Activated T-cell treated with anti-CD3 and anti-CD28 coated beads, Interleukin-2, amount 50 U/mL, for 72 hours (primary cell): Measurements from ENCODE around the gene OVOL2. TPM values are rescaled to one million over a fixed set of nuclear protein-coding genes. Genes with fewer than 3 reads are reported as not detected.
"Not testable (repeated sequence)": the region's sequence is repeated elsewhere in the genome, so short reads cannot be mapped to it uniquely, and the experiment has no call there.

Source experiments
- ATAC-seq, 2 donors: fragments of 150-1000 bp; cut with Tn5 transposase; replicated peaks in 1 of 2; 2 replicates each; pipeline ENCODE4 v1.10.0; 2021; ENCODE audit warnings: moderate library complexity in 2 of 2, mild to moderate bottlenecking in 1 of 2
- DNase-seq, 2 donors: peaks; one replicate each; pipeline ENCODE4 v3.0.0; 2021 to 2022; ENCODE audit warnings: mixed read lengths in 1 of 2
- H3K27ac Mint-ChIP-seq: one replicate; pipeline ENCODE4 v1.8.0; 2022; ENCODE audit warnings: mild to moderate bottlenecking, moderate library complexity, mixed read lengths
- H3K27me3 Mint-ChIP-seq: one replicate; pipeline ENCODE4 v1.8.0; 2022; ENCODE audit warnings: low read depth, mixed read lengths
- H3K36me3 Mint-ChIP-seq, 2 donors: one replicate each; pipeline ENCODE4 v1.8.0; 2022; ENCODE audit warnings: mixed read lengths in 2 of 2, mild to moderate bottlenecking in 1 of 2; ENCODE audit not compliant: insufficient read depth in 2 of 2
- H3K4me1 Mint-ChIP-seq: one replicate; pipeline ENCODE4 v1.8.0; 2022; ENCODE audit warnings: low read depth, mixed read lengths
- H3K4me3 Mint-ChIP-seq, 2 donors: one replicate each; pipeline ENCODE4 v1.8.0; 2022; ENCODE audit warnings: mild to moderate bottlenecking in 2 of 2, mixed read lengths in 2 of 2, moderate library complexity in 2 of 2
- H3K9me3 Mint-ChIP-seq, 2 donors: one replicate each; pipeline ENCODE4 v1.8.0; 2022; ENCODE audit warnings: mixed read lengths in 2 of 2
- total RNA-seq, 2 donors: library from RNA; stranded (reverse); gene quantifications; one replicate each; pipeline ENCODE4 v1.2.3, GENCODE V29; 2022

Gene OVOL2
- total RNA-seq, 2 donors from 2014 or later, result 0.25 to 0.41 TPM

- H3K4me3 Mint-ChIP-seq, result no peak overlapping the region
Measured at GRCh38 chr20:18050628-18051027, 7.1 kb downstream of the OVOL2 start.

GRCh38 chr20:18048176-18048575 is 9.5 kb downstream of the OVOL2 start:
- DNase-seq (no peak), ATAC-seq (no peak)
- Mint-ChIP-seq H3K27me3 (peaks cover 29% of the 10 kb centered on the region), H3K4me3 (no peak overlapping the region), H3K9me3 (no peaks in the 10 kb centered on the region), H3K4me1 (no peaks in the 10 kb centered on the region), H3K36me3 (no peaks in the 10 kb centered on the region), H3K27ac (no peak overlapping the region)

More at GRCh38 chr20:18050628-18051027, 7.1 kb downstream of the OVOL2 start:
- ATAC-seq, result no peak
- no peak for DNase-seq
- H3K36me3 Mint-ChIP-seq, result no peaks in the 10 kb centered on the region
- H3K9me3 Mint-ChIP-seq, result no peaks in the 10 kb centered on the region
- H3K27me3 Mint-ChIP-seq, result peaks cover 45% of the 10 kb centered on the region
- H3K4me1 Mint-ChIP-seq, result no peaks in the 10 kb centered on the region
- H3K27ac Mint-ChIP-seq, result no peak overlapping the region

DNA sequence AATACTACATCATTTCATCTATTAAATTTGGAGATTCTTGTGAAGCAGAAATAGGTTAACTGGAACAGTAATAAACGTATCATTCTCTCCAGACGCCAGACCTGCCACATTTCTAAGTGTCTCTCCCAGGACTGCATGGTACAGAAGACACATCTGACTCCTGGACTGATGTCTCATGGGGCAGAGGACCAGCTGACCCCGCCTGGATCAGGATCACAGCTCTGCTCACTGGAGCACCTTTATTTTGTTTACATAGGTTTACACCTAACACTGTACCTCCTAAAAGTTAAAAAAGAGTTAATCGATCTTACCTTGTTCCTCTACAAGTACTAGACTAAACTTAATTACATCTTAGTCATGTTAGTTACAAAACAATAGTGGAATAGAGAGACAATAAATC is 11.2 kb downstream of the OVOL2 start:
- ATAC-seq (no peak), DNase-seq (no peak)
- Mint-ChIP-seq H3K4me1 (no peaks in the 10 kb centered on the region), H3K27ac (no peak overlapping the region), H3K27me3 (peaks cover 15% of the 10 kb centered on the region), H3K4me3 (no peak overlapping the region), H3K9me3 (no peaks in the 10 kb centered on the region), H3K36me3 (no peaks in the 10 kb centered on the region)

DNA sequence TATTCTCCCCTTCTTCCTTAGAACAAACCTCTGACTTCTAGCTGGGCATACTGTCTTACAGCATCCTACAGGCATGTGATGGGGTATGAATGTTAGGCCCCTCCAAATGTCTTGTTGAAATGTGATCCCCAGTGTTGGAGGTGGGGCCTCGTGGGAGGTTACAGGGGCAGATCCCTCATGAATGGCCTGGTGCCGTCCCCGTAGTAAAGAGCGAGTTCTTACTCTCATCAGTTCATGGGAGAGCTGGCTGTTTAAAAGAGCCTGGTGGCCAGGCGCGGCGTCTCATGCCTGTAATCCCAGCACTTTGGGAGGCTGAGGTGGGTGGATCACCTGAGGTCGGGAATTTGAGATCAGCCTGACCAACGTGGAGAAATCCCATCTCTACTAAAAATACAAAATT is 15.5 kb downstream of the OVOL2 start:
- ATAC-seq (no peak), DNase-seq (no peak)
- no peak overlapping the region for H3K27ac Mint-ChIP-seq
- H3K4me3 Mint-ChIP-seq, result no peak overlapping the region
- peaks cover 30% of the 10 kb centered on the region for H3K27me3 Mint-ChIP-seq
- H3K4me1 Mint-ChIP-seq, result no peaks in the 10 kb centered on the region
- no peaks in the 10 kb centered on the region for H3K9me3 Mint-ChIP-seq
- no peaks in the 10 kb centered on the region for H3K36me3 Mint-ChIP-seq

- Mint-ChIP-seq H3K4me3 (no peak overlapping the region), H3K4me1 (no peaks in the 10 kb centered on the region), H3K27me3 (peaks cover 25% of the 10 kb centered on the region), H3K36me3 (no peaks in the 10 kb centered on the region), H3K27ac (no peak overlapping the region), H3K9me3 (no peaks in the 10 kb centered on the region)
- no peak for ATAC-seq
- no peak for DNase-seq
Measured at GRCh38 chr20:18041462-18041861, 16.3 kb downstream of the OVOL2 start.

DNA sequence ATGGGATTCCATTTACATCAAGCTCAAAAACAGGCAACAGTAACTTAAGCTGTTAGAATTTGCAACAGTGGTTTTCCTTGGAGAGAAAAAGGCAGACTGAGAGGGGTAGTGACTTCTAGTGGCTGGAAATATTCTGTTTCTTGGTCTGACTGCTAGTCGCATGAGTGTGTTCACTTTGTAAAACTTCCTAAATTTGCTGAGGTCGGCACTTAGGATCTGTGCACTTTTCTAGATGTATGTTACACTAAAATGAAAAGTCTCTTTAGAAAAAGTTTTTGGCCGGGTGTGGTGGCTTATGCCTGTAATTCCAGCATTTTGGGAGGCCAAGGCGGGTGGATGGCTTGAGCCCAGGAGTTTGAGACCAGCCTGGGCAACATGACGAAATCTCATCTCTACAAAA is 18.7 kb downstream of the OVOL2 start:
- DNase-seq, result no peak
- Mint-ChIP-seq H3K27me3 (peaks cover 20% of the 10 kb centered on the region), H3K4me1 (no peaks in the 10 kb centered on the region), H3K36me3 (no peaks in the 10 kb centered on the region), H3K9me3 (no peaks in the 10 kb centered on the region), H3K27ac (no peak overlapping the region), H3K4me3 (no peak overlapping the region)
- ATAC-seq, result no peak

DNA sequence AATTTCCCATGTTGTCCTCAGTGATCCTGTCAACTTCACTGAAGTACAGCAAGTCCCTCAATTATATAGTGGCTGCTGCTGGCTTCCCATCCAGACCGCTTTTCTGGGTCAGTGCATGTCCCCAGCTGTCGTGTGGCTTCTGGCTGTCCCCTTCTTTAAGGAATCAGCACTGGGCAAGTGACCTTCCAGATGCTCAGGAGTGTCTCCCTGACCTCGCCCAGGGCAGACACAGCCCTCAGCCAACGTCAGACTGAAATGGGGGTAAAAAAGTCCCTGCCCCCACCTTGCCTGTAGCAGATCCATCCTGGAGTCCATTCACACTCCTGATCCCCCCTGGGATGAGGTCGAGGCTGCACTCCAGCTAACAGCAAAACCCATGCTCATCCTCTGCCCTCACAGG is 23.7 kb downstream of the OVOL2 start:
- no peaks in the 10 kb centered on the region for H3K9me3 Mint-ChIP-seq
- peaks cover under 1% of the 10 kb centered on the region for H3K27me3 Mint-ChIP-seq
- no peaks in the 10 kb centered on the region for H3K36me3 Mint-ChIP-seq
- no peaks in the 10 kb centered on the region for H3K4me1 Mint-ChIP-seq
- ATAC-seq (no peak), DNase-seq (no peak)
- no peak overlapping the region for H3K4me3 Mint-ChIP-seq
- H3K27ac Mint-ChIP-seq, result no peak overlapping the region

DNA sequence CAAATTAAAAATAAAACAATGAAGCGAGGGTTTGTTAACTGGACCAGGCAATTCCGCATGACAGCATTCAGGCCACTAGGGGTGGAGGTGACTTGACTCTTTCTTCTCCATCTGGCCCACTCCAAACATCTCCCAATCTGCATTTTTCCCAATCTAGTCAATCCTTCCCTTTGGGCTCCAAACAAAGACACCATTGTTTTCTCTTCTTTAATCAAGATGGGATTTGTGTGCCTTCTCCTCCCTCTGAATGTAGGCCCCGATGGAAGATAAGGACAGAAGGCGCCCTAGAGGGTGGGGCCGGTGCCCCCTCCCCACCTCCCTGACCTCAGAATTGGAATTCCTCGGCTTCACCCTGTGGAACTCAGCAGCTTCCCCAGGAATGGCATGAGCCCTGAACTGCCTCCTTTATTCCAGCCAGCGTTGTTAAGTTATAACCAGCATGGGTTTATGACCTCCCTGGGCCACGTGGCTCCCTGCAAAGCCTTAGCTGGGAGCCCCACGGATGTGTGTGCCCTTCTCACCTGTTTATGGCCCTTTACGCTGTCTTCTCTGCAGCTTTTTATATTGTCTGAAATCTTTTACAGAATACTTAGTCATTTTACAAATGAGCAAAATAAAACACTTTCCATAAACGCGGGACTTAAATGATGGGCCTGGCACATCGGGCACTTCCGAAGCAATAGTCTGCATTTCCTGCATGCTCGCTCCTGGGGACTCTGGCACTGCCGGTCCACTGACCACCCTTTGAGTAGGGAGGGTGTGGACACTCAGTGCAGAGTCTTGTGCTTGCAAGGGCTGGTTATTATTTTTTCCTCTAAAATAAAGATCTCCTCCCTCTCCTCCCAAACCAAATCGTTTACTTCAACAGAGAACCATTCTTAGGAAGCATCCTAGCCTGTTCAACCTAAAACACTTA is 24.5 kb downstream of the OVOL2 start:
- DNase-seq, result no peak
- H3K9me3 Mint-ChIP-seq, result no peaks in the 10 kb centered on the region
- no peaks in the 10 kb centered on the region for H3K4me1 Mint-ChIP-seq
- no peak for ATAC-seq
- H3K4me3 Mint-ChIP-seq, result no peak overlapping the region
- no peaks in the 10 kb centered on the region for H3K27me3 Mint-ChIP-seq
- H3K36me3 Mint-ChIP-seq, result no peaks in the 10 kb centered on the region
- no peak overlapping the region for H3K27ac Mint-ChIP-seq

DNA sequence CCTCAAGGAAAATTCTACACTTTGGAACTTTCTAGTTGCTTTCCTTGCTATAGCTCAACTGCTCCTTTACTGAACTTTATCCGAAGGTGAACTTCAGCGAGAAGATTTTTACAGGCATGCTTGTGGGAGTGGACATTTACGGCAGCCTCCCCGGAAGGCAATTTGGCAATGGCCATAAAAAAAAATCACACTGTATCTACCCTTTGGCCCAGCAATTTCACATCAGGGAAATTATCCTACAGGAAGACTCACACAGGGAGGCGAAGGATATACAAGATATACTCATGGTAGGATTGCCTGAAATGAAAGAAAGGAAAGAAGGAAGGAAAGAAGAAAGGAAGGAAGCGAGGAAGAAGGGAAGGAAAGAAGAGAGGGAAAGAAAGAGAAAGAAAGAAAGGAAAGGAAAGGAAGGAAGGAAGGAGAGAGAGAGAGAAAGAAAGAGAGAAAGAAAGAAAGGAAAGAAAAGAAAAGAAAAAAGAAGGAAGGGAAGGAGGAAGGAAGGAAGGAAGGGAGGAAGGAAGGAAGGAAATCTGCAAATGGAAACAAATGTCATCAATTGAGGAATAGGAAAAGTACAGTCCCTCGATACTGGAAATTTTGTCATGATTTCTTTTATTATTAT is 25.7 kb downstream of the OVOL2 start:
- Mint-ChIP-seq H3K9me3 (no peaks in the 10 kb centered on the region), H3K4me3 (no peak overlapping the region), H3K27ac (no peak overlapping the region), H3K36me3 (no peaks in the 10 kb centered on the region), H3K27me3 (no peaks in the 10 kb centered on the region), H3K4me1 (no peaks in the 10 kb centered on the region)
- no peak for DNase-seq
- ATAC-seq, result no peak

GRCh38 chr20:18031050-18031449 is 26.7 kb downstream of the OVOL2 start:
- Mint-ChIP-seq H3K4me3 (no peak overlapping the region), H3K27ac (no peak overlapping the region), H3K36me3 (no peaks in the 10 kb centered on the region), H3K4me1 (no peaks in the 10 kb centered on the region), H3K27me3 (no peaks in the 10 kb centered on the region), H3K9me3 (no peaks in the 10 kb centered on the region)
- ATAC-seq (no peak), DNase-seq (no peak)

DNA sequence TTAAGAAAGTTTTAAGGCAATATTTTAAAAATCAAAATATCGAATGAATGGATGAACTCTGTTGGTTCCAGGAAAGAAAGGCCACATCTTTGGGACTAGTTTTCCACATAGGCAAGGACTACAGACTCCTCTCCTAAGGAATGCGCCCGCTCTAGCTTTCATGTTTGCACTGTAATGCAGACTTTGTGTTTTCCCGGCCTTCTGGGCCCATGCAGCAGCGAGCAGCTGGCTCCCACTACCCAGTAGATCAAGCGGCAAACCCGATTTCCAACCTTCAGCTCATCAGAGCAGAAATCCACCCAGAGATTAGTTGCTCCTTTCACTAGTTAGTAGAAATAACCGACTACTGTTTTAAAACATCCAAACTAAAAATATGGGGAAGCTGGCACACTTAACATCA is 27.7 kb downstream of the OVOL2 start:
- ATAC-seq (no peak), DNase-seq (no peak)
- no peaks in the 10 kb centered on the region for H3K9me3 Mint-ChIP-seq
- H3K4me1 Mint-ChIP-seq, result no peaks in the 10 kb centered on the region
- no peaks in the 10 kb centered on the region for H3K27me3 Mint-ChIP-seq
- H3K27ac Mint-ChIP-seq, result no peak overlapping the region
- no peaks in the 10 kb centered on the region for H3K36me3 Mint-ChIP-seq
- no peak overlapping the region for H3K4me3 Mint-ChIP-seq

DNA sequence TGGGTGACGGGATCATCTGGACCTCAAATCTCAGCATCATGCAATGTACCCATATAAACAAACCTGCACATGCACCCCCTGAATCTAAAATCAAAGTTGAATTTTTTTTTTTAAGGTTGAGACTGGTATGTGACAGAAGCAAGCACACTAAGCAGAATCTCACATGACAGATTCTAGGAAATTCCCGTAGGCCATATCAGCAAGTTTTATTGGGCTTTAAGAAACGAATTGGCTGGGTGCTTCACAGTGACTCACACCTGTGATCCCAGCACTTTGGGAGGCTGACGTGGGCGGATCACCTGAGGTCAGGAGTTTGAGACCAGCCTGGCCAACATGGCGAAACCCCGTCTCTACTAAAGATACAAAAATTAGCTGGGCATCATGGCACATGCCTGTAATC is 30.7 kb downstream of the OVOL2 start:
- not testable (repeated sequence) for H3K36me3 Mint-ChIP-seq, H3K27ac Mint-ChIP-seq, H3K4me3 Mint-ChIP-seq, H3K4me1 Mint-ChIP-seq, H3K9me3 Mint-ChIP-seq, ATAC-seq, DNase-seq, H3K27me3 Mint-ChIP-seq

DNA sequence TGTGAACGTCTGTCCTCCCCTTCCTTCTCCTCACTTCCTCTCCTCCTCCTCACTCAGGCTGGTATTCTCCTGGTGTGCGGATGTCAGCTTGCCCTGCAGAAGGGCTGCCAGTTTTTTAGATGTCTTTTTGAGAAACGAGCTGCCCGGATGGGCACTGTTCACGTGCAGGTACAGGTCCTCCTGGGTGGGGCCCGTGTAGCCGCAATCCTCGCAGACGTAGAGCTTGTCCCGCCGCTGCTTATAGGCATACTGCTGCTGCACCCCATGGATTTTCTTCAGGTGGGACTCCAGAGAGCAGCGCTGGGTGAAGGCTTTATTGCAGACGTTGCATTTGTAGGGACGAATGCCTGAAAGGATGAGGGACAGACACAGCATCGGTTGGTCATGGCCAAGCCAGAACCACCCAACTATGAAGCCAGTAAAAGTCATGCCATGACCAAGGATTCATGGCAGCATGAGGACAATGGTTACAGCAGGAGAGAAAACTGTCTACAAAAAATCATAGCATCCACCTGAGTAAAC is 33.0 kb downstream of the OVOL2 start:
- Mint-ChIP-seq H3K27me3 (no peaks in the 10 kb centered on the region), H3K36me3 (no peaks in the 10 kb centered on the region), H3K4me1 (no peaks in the 10 kb centered on the region), H3K4me3 (no peak overlapping the region), H3K9me3 (no peaks in the 10 kb centered on the region), H3K27ac (no peak overlapping the region)
- ATAC-seq (no peak), DNase-seq (no peak)
